GM23338 (cell line): Measurements from ENCODE around the gene ZC3H7A. TPM values are rescaled to one million over a fixed set of nuclear protein-coding genes. Genes with fewer than 3 reads are reported as not detected.

Source experiments
- CREB1 ChIP-seq: fragments of 250-450 bp; sonication (Bioruptor Pico); IDR thresholded peaks from 2 replicates; pipeline ENCODE4 v1.5.0; 2020; ENCODE audit warnings: low read depth, mild to moderate bottlenecking, moderate library complexity
- CTCF ChIP-seq, 2 experiments: fragments of 200-600 bp in 1 of 2; sonication (generic) in 1 of 2; conservative IDR thresholded peaks; 2 replicates each; pipeline versions ENCODE4 v1.5.1 to v1.6.1; 2016 to 2017; ENCODE audit warnings: antibody characterized with exemption in 2 of 2, low read depth in 2 of 2, mild to moderate bottlenecking in 2 of 2, moderate library complexity in 1 of 2
- EZH2phosphoT487 ChIP-seq: fragments of 200-600 bp; sonication (generic); IDR thresholded peaks from one replicate; pipeline ENCODE4 v1.8.1; 2018; ENCODE audit warnings: antibody characterized with exemption; ENCODE audit not compliant: unreplicated experiment
- JUNB ChIP-seq: IDR thresholded peaks from one replicate; pipeline ENCODE4 v1.6.1; 2016; ENCODE audit warnings: antibody characterized with exemption; ENCODE audit not compliant: unreplicated experiment
- POLR2AphosphoS5 ChIP-seq: IDR thresholded peaks from 2 replicates; pipeline ENCODE4 v1.6.1; 2016; ENCODE audit warnings: antibody characterized with exemption, low read depth
- STAT1 ChIP-seq: IDR thresholded peaks from one replicate; pipeline ENCODE4 v1.6.1; 2016; ENCODE audit warnings: antibody characterized with exemption; ENCODE audit not compliant: unreplicated experiment
- ZNF331 ChIP-seq: fragments of 250-450 bp; sonication (Bioruptor Pico); IDR thresholded peaks from 2 replicates; pipeline ENCODE4 v1.5.0; 2020; ENCODE audit warnings: low read depth, mild to moderate bottlenecking, moderate library complexity
- ZNF462 ChIP-seq: fragments of 250-450 bp; sonication (Bioruptor Pico); IDR thresholded peaks from 2 replicates; pipeline ENCODE4 v1.5.0; 2020; ENCODE audit warnings: mild to moderate bottlenecking, moderate library complexity
- polyA plus RNA-seq: library from polyadenylated mRNA; unstranded; fragments of >200 nt; fragmentation: Nextera tagmentation; extraction: Ambion mirVana; gene quantifications from 2 replicates; pipeline ENCODE4 v1.2.1, GENCODE V29; 2016
- total RNA-seq: library from RNA; depleted of rRNA; stranded (reverse); fragments of >200 nt; shearing (Covaris generic); gene quantifications from 2 replicates; pipeline ENCODE4 v1.2.3, GENCODE V29; 2014
- TF ChIP-seq, protein P1 (sequence below): IDR thresholded peaks from 2 replicates; pipeline ENCODE4 v1.6.1; 2016; ENCODE audit warnings: antibody characterized with exemption

The ZC3H7A gene
- total and polyA plus RNA-seq, 2 experiments from 2014 or later: 32.7 to 42.2 TPM

GRCh38 chr16:11743308-11744074 is 53.6 kb downstream of the ZC3H7A start (continued):
- TF ChIP-seq ZNF462 (CRISPR knock-in tag): no peak
- no peak for TF ChIP-seq EZH2phosphoT487
- TF ChIP-seq STAT1: no peak
- no peak for TF ChIP-seq CREB1 (CRISPR knock-in tag)
- no peak for TF ChIP-seq JUNB
- no peak for TF ChIP-seq POLR2AphosphoS5
- TF ChIP-seq ZNF331: no peak
- TF ChIP-seq CTCF (conservative IDR thresholded peaks at IDR 0.05; ENCODE audit: low read depth in 2 of 2): no peak
- TF ChIP-seq, protein P1, sequence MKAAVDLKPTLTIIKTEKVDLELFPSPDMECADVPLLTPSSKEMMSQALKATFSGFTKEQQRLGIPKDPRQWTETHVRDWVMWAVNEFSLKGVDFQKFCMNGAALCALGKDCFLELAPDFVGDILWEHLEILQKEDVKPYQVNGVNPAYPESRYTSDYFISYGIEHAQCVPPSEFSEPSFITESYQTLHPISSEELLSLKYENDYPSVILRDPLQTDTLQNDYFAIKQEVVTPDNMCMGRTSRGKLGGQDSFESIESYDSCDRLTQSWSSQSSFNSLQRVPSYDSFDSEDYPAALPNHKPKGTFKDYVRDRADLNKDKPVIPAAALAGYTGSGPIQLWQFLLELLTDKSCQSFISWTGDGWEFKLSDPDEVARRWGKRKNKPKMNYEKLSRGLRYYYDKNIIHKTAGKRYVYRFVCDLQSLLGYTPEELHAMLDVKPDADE: no peak
